Caco-2 (cell line): Measurements from ENCODE around the gene CHID1. TPM values are rescaled to one million over a fixed set of nuclear protein-coding genes. Genes with fewer than 3 reads are reported as not detected.
A peak's percentile ranks its signal among the peaks of the same experiment; 100 is the strongest.

ENCODE experiments used
- BruUV-seq: library from RNA; stranded (reverse); fragments of 400-500 nt; replicated peaks from 2 replicates; lab custom pipeline; 2021; lab: Mats Ljungman, UMichigan
- CTCF ChIA-PET: fragments of 300-600 bp; sonication (Branson Sonifier 250); formaldehyde crosslinking; loops from one replicate; lab custom pipeline; 2022; ENCODE audit warnings: antibody characterized with exemption; lab: Charles Lee
- POLR2A ChIA-PET: fragments of 300-600 bp; sonication (Branson Sonifier 250); formaldehyde crosslinking; loops from one replicate; lab custom pipeline; 2022; ENCODE audit warnings: antibody characterized with exemption; lab: Charles Lee
- DNase-seq, 2 experiments: peaks; one replicate each; pipeline versions ENCODE4 v3.0.0 to v3.0.0-alpha.2; 2020 to 2022
- H3K27me3 ChIP-seq: replicated peaks from 2 replicates; pipeline ENCODE4 v1.6.0; 2011; ENCODE audit warnings: low read length; ENCODE audit not compliant: control insufficient read depth, insufficient read depth
- H3K36me3 ChIP-seq: 2 replicates; pipeline ENCODE4 v1.5.1; 2011; ENCODE audit warnings: low read length; ENCODE audit not compliant: control insufficient read depth, insufficient read depth
- H3K4me1 ChIP-seq: fragments of 250-450 bp; sonication (Bioruptor Pico); 2 replicates; pipeline ENCODE4 v1.5.1; 2020; ENCODE audit warnings: mild to moderate bottlenecking
- H3K4me3 ChIP-seq: 2 replicates; pipeline ENCODE4 v1.5.1; 2011; ENCODE audit warnings: low read depth, mild to moderate bottlenecking, control low read depth, low read length
- H3K9me3 ChIP-seq: fragments of 250-450 bp; sonication (Bioruptor Pico); 2 replicates; pipeline ENCODE4 v1.5.1; 2020; ENCODE audit warnings: mild to moderate bottlenecking, moderate library complexity
- H3K27ac Mint-ChIP-seq: one replicate; pipeline ENCODE4 v1.8.0; 2022; ENCODE audit warnings: mixed read lengths; ENCODE audit not compliant: unreplicated experiment
- H3K27me3 Mint-ChIP-seq: one replicate; pipeline ENCODE4 v1.8.0; 2022; ENCODE audit warnings: mixed read lengths; ENCODE audit not compliant: insufficient read depth, unreplicated experiment
- H3K36me3 Mint-ChIP-seq: one replicate; pipeline ENCODE4 v1.8.0; 2022; ENCODE audit warnings: mild to moderate bottlenecking, mixed read lengths; ENCODE audit not compliant: insufficient read depth, unreplicated experiment
- H3K4me1 Mint-ChIP-seq: one replicate; pipeline ENCODE4 v1.8.0; 2022; ENCODE audit warnings: low read depth, mixed read lengths; ENCODE audit not compliant: unreplicated experiment
- H3K4me3 Mint-ChIP-seq: one replicate; pipeline ENCODE4 v1.8.0; 2022; ENCODE audit warnings: mild to moderate bottlenecking, moderate library complexity, mixed read lengths; ENCODE audit not compliant: unreplicated experiment
- H3K9me3 Mint-ChIP-seq: one replicate; pipeline ENCODE4 v1.8.0; 2022; ENCODE audit warnings: mixed read lengths; ENCODE audit not compliant: unreplicated experiment
- CTCF ChIP-seq, 2 experiments: fragments of 200-600 bp in 1 of 2; IDR thresholded peaks; 1 replicate in 1 of 2; 2 replicates in 1 of 2; pipeline versions ENCODE4 v1.5.1 to v1.8.0; 2011 to 2022; ENCODE audit warnings: antibody characterized with exemption in 1 of 2, control low read depth in 1 of 2, inconsistent platforms in 1 of 2, low read depth in 1 of 2, low read length in 1 of 2, mild to moderate bottlenecking in 1 of 2, moderate library complexity in 1 of 2; ENCODE audit not compliant: insufficient read depth in 1 of 2, severe bottlenecking in 1 of 2, unreplicated experiment in 1 of 2
- intact Hi-C: fragments of 100-400 bp; cut with micrococcal nuclease; formaldehyde crosslinking; loops from one replicate; pipeline ENCODE4 v1.10.0; 2022; ENCODE audit not compliant: unreplicated experiment
- total RNA-seq: library from RNA; stranded (reverse); gene quantifications from 2 replicates; pipeline ENCODE4 v1.2.3, GENCODE V29; 2022

The CHID1 gene
- total RNA-seq, 1 experiment from 2014 or later: 180 TPM

GRCh38 chr11:910044-910588, 494 bp downstream of the CHID1 start:
- TSS peak; percentile 39 for BruUV-seq
- TF ChIP-seq CTCF (IDR thresholded peaks at IDR 0.05; ENCODE audit: insufficient read depth in 1 of 2, low read depth in 1 of 2, low read length in 1 of 2, severe bottlenecking in 1 of 2, unreplicated experiment in 1 of 2): no peak
- H3K27me3 Mint-ChIP-seq: no peaks in the 10 kb centered on the region
- H3K4me3 ChIP-seq: peak overlapping the region; percentile 100
- POLR2A ChIA-PET: interaction anchor here (1.1 to 1.7 kb wide), 2 partner anchors 42 to 91 kb away, joined by 3 to 12 read pairs; no protein-coding TSS in a partner anchor
- H3K36me3 Mint-ChIP-seq: peaks cover 23% of the 10 kb centered on the region
- no peaks in the 10 kb centered on the region for H3K27me3 ChIP-seq
- CTCF ChIA-PET: interaction anchor here (0.6 to 1.5 kb wide), 4 partner anchors 12 to 82 kb away, joined by 3 to 6 read pairs (median 5); no protein-coding TSS in a partner anchor
- intact Hi-C loops: no loop called here
- H3K4me1 ChIP-seq: peaks cover 6% of the 10 kb centered on the region
- H3K4me1 Mint-ChIP-seq: peaks cover 6% of the 10 kb centered on the region
- peaks cover 1% of the 10 kb centered on the region; the same call in 1 of the 2 replicates for H3K36me3 ChIP-seq
- peak overlapping the region; percentile 84 for H3K4me3 Mint-ChIP-seq
- H3K9me3 Mint-ChIP-seq: no peaks in the 10 kb centered on the region
- H3K9me3 ChIP-seq: no peaks in the 10 kb centered on the region
- H3K27ac Mint-ChIP-seq: peak overlapping the region; percentile 29
- no peak for DNase-seq

- H3K9me3 Mint-ChIP-seq: no peaks in the 10 kb centered on the region
- Histone ChIP-seq H3K4me1 (peaks cover 6% of the 10 kb centered on the region), H3K36me3 (peaks cover 1% of the 10 kb centered on the region; the same call in 1 of the 2 replicates), H3K9me3 (no peaks in the 10 kb centered on the region), H3K27me3 (no peaks in the 10 kb centered on the region), H3K4me3 (peak overlapping the region; percentile 100)
- peaks cover 6% of the 10 kb centered on the region for H3K4me1 Mint-ChIP-seq
- no TSS peak for BruUV-seq
- POLR2A ChIA-PET: no interaction called here
- peak overlapping the region; percentile 84 for H3K4me3 Mint-ChIP-seq
- no peak for TF ChIP-seq CTCF (IDR thresholded peaks at IDR 0.05; ENCODE audit: insufficient read depth in 1 of 2, low read depth in 1 of 2, low read length in 1 of 2, severe bottlenecking in 1 of 2, unreplicated experiment in 1 of 2)
- intact Hi-C loops: no loop called here
- peaks cover 28% of the 10 kb centered on the region for H3K36me3 Mint-ChIP-seq
- DNase-seq: no peak
- H3K27me3 Mint-ChIP-seq: no peaks in the 10 kb centered on the region
- H3K27ac Mint-ChIP-seq: no peak overlapping the region
- CTCF ChIA-PET: no interaction called here
Observed at GRCh38 chr11:909406-909805, 1.2 kb downstream of the CHID1 start.

GRCh38 chr11:908273-908672, 2.3 kb downstream of the CHID1 start:
- Mint-ChIP-seq H3K4me1 (peaks cover 6% of the 10 kb centered on the region), H3K9me3 (no peaks in the 10 kb centered on the region), H3K36me3 (peaks cover 37% of the 10 kb centered on the region), H3K27me3 (no peaks in the 10 kb centered on the region), H3K27ac (no peak overlapping the region), H3K4me3 (peak overlapping the region; percentile 11)
- Histone ChIP-seq H3K4me3 (no peak overlapping the region), H3K36me3 (peaks cover 2% of the 10 kb centered on the region; the same call in 1 of the 2 replicates), H3K4me1 (peaks cover 6% of the 10 kb centered on the region), H3K9me3 (no peaks in the 10 kb centered on the region), H3K27me3 (no peaks in the 10 kb centered on the region)
- BruUV-seq: no TSS peak
- TF ChIP-seq CTCF (IDR thresholded peaks at IDR 0.05; ENCODE audit: insufficient read depth in 1 of 2, low read depth in 1 of 2, low read length in 1 of 2, severe bottlenecking in 1 of 2, unreplicated experiment in 1 of 2): no peak
- intact Hi-C loops: no loop called here
- no peak for DNase-seq
- POLR2A ChIA-PET: no interaction called here
- CTCF ChIA-PET: no interaction called here
